ENCODE results near the gene CILP2.

DNA sequence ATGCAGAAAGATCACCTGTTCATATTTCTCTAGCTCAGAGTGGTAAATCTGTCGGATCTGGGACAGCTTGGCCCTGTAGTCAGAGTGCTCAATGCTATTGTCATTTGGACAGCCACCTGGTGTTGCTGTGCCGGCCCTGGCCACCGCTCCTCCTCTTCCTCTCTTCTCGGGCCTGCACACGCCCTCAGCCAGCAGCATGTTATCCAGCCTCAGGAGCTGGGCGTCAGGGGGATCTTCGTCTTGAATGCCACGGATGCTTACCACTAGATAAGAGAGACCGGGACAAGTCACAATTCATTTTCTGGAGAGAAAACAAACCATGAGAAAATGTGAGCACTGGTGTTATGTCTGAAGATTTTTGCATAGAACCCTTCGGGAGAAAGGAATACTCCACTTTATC lies 32.5 kb downstream of the CILP2 start:
- TF ChIP-seq SIN3A (IDR thresholded peaks at IDR 0.05; ENCODE audit: borderline replicate concordance, insufficient read depth, low read length) (no peak), TAF1 (IDR thresholded peaks at IDR 0.05; ENCODE audit: borderline replicate concordance, insufficient read depth, low read length) (no peak), POLR2AphosphoS5 (IDR thresholded peaks at IDR 0.05; ENCODE audit: low read depth, low read length) (no peak)
- TF ChIP-seq, protein P1, sequence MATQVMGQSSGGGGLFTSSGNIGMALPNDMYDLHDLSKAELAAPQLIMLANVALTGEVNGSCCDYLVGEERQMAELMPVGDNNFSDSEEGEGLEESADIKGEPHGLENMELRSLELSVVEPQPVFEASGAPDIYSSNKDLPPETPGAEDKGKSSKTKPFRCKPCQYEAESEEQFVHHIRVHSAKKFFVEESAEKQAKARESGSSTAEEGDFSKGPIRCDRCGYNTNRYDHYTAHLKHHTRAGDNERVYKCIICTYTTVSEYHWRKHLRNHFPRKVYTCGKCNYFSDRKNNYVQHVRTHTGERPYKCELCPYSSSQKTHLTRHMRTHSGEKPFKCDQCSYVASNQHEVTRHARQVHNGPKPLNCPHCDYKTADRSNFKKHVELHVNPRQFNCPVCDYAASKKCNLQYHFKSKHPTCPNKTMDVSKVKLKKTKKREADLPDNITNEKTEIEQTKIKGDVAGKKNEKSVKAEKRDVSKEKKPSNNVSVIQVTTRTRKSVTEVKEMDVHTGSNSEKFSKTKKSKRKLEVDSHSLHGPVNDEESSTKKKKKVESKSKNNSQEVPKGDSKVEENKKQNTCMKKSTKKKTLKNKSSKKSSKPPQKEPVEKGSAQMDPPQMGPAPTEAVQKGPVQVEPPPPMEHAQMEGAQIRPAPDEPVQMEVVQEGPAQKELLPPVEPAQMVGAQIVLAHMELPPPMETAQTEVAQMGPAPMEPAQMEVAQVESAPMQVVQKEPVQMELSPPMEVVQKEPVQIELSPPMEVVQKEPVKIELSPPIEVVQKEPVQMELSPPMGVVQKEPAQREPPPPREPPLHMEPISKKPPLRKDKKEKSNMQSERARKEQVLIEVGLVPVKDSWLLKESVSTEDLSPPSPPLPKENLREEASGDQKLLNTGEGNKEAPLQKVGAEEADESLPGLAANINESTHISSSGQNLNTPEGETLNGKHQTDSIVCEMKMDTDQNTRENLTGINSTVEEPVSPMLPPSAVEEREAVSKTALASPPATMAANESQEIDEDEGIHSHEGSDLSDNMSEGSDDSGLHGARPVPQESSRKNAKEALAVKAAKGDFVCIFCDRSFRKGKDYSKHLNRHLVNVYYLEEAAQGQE (IDR thresholded peaks at IDR 0.05; ENCODE audit: insufficient read depth in 1 of 2, low read depth in 2 of 2, low read length in 2 of 2): no peak
